ENCODE results near the gene GPAT3. TPM values are rescaled to one million over a fixed set of nuclear protein-coding genes. Genes with fewer than 3 reads are reported as not detected.

Gene GPAT3
- total RNA-seq, 1 experiment from 2014 or later: 0.30 TPM

DNA sequence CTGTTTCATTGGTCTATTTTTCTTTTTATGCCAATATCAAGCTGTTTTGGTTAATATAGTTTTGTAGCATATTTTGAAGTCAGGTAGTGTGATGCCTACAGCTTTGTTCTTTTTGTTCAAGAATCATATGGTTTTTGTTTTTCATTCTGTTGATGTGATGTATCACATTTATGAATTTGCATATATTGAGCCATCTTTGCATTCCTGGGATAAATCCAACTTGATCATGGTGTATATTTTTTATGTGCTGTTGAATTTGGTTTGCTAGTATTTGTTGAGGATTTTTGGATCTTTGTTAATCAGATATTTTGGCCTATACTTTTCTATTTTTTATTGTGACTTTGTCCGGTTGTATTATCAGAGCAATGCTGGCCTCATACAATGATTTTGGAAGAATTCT is 74.8 kb downstream of the GPAT3 start:
- POLR2A ChIA-PET: no interaction called here
- no TSS peak for BruUV-seq (replicated peaks)
- no peak for TF ChIP-seq CTCF (IDR thresholded peaks at IDR 0.05; ENCODE audit: unreplicated experiment)

DNA sequence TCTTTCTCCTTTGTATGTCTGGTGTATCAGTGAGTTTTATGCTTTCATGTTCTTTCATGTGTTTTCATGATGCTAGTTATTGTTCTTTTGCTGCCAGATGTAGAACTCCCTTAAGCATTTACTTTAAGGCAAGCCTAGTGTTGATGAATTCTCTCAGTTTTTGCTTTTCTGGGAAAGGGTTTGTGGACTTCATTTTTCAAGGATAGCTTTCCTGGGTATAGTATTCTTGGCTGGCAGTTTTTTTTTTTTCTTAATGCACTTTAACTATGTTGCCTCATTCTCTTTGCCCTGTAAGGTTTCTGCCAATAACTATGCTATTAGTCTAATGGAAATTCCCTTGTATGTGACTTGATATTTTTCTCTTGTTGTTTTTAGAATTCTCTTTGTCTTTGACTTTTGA is 77.1 kb downstream of the GPAT3 start:
- no TSS peak for BruUV-seq (replicated peaks)
- Mint-ChIP-seq H3K9me3 (ENCODE audit: unreplicated experiment) (peaks cover 29% of the 10 kb centered on the region), H3K27me3 (ENCODE audit: insufficient read depth, unreplicated experiment) (peaks cover 46% of the 10 kb centered on the region), H3K4me3 (ENCODE audit: unreplicated experiment) (no peak overlapping the region), H3K27ac (ENCODE audit: low read depth, unreplicated experiment) (no peak overlapping the region), H3K36me3 (ENCODE audit: insufficient read depth, unreplicated experiment) (no peaks in the 10 kb centered on the region), H3K4me1 (ENCODE audit: insufficient read depth, unreplicated experiment) (peaks cover 1% of the 10 kb centered on the region)
- POLR2A ChIA-PET: interaction anchor here (0.9 kb wide), 1 partner anchor 61 kb away, joined by 4 read pairs; no protein-coding TSS in a partner anchor
- DNase-seq (ENCODE audit: unreplicated experiment): no peak
- CTCF ChIA-PET: no interaction called here
- intact Hi-C loops (cut with micrococcal nuclease): no loop called here
- TF ChIP-seq CTCF (IDR thresholded peaks at IDR 0.05; ENCODE audit: unreplicated experiment): no peak

More for the DNA sequence above, 74.8 kb downstream of the GPAT3 start:
- Mint-ChIP-seq H3K4me1 (ENCODE audit: insufficient read depth, unreplicated experiment) (no peaks in the 10 kb centered on the region), H3K27me3 (ENCODE audit: insufficient read depth, unreplicated experiment) (peaks cover 46% of the 10 kb centered on the region), H3K36me3 (ENCODE audit: insufficient read depth, unreplicated experiment) (no peaks in the 10 kb centered on the region), H3K27ac (ENCODE audit: low read depth, unreplicated experiment) (no peak overlapping the region), H3K9me3 (ENCODE audit: unreplicated experiment) (peaks cover 29% of the 10 kb centered on the region), H3K4me3 (ENCODE audit: unreplicated experiment) (no peak overlapping the region)
- DNase-seq (ENCODE audit: unreplicated experiment): no peak
- intact Hi-C loops (cut with micrococcal nuclease): no loop called here
- CTCF ChIA-PET: no interaction called here

DNA sequence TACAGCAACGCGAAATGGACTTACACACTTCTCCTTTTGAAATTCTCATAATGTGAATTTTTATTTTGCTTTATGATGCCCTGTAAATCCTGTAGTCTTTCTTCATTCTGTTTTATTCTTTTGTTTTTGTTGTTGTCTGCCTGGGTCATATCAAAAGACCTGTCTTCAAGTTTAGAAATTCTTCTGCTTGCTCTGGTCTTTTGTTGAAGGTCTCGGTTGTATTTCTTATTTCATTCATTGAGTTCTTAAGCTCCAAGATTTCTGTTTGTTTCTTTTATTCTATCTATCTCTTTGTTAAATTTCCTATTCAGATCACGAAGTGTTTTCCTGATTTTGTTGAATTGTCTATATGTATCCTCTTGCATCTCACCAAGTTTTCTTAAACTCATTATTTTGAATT is 78.1 kb downstream of the GPAT3 start:
- CTCF ChIA-PET: interaction anchor here (1.0 kb wide), 1 partner anchor 105 kb away, joined by 3 read pairs; no protein-coding TSS in a partner anchor
- peaks cover 9% of the 10 kb centered on the region for H3K4me1 Mint-ChIP-seq (ENCODE audit: insufficient read depth, unreplicated experiment)
- TF ChIP-seq CTCF (IDR thresholded peaks at IDR 0.05; ENCODE audit: unreplicated experiment): no peak
- H3K9me3 Mint-ChIP-seq (ENCODE audit: unreplicated experiment): peaks cover 29% of the 10 kb centered on the region
- no peaks in the 10 kb centered on the region for H3K36me3 Mint-ChIP-seq (ENCODE audit: insufficient read depth, unreplicated experiment)
- POLR2A ChIA-PET: interaction anchor here (0.9 kb wide), 1 partner anchor 62 kb away, joined by 4 read pairs; no protein-coding TSS in a partner anchor
- no TSS peak for BruUV-seq (replicated peaks)
- DNase-seq (ENCODE audit: unreplicated experiment): no peak
- intact Hi-C loops (cut with micrococcal nuclease): no loop called here
- H3K27ac Mint-ChIP-seq (ENCODE audit: low read depth, unreplicated experiment): no peak overlapping the region
- H3K27me3 Mint-ChIP-seq (ENCODE audit: insufficient read depth, unreplicated experiment): peaks cover 43% of the 10 kb centered on the region
- no peak overlapping the region for H3K4me3 Mint-ChIP-seq (ENCODE audit: unreplicated experiment)

DNA sequence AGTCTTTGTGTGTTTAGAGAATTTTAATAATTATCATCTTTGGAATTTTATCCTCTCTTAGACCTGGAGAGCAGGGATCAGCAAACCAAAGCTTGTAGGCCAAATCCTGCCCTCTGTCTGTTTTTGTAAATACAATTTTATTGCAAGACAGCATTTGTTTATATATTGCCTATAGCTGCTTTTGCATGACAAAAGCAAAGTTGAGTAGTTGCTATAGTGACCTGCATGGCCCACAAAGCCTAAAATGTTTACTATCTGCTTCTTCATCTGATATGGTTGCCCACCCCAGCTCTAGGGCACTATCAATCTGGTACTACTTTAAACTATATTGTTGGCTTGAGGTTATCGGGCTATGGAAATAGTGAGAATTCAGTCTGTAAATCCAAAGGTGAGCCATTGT is 80.3 kb downstream of the GPAT3 start:
- ChIA-PET CTCF (no interaction called here), POLR2A (interaction anchor here (0.6 to 0.7 kb wide), 2 partner anchors 67 to 695 kb away, joined by 3 to 4 read pairs; no protein-coding TSS in a partner anchor)
- Mint-ChIP-seq H3K27me3 (ENCODE audit: insufficient read depth, unreplicated experiment) (peaks cover 23% of the 10 kb centered on the region), H3K9me3 (ENCODE audit: unreplicated experiment) (peaks cover 34% of the 10 kb centered on the region), H3K27ac (ENCODE audit: low read depth, unreplicated experiment) (no peak overlapping the region), H3K36me3 (ENCODE audit: insufficient read depth, unreplicated experiment) (no peaks in the 10 kb centered on the region), H3K4me1 (ENCODE audit: insufficient read depth, unreplicated experiment) (peaks cover 21% of the 10 kb centered on the region), H3K4me3 (ENCODE audit: unreplicated experiment) (no peak overlapping the region)
- BruUV-seq (replicated peaks): no TSS peak
- TF ChIP-seq CTCF (IDR thresholded peaks at IDR 0.05; ENCODE audit: unreplicated experiment): no peak
- intact Hi-C loops (cut with micrococcal nuclease): no loop called here
- DNase-seq (ENCODE audit: unreplicated experiment): no peak
